ENCODE measurements around the gene MEN1. TPM values are rescaled to one million over a fixed set of nuclear protein-coding genes. Genes with fewer than 3 reads are reported as not detected.

The MEN1 gene
- total RNA-seq, 1 experiment from 2014 or later, result 32.7 TPM

GRCh38 chr11:64855596-64856304 lies 45.4 kb upstream of the MEN1 start:
- peaks cover 82% of the 10 kb centered on the region for H3K36me3 Mint-ChIP-seq (ENCODE audit: insufficient read depth, unreplicated experiment)
- peaks cover 17% of the 10 kb centered on the region for H3K4me1 Mint-ChIP-seq (ENCODE audit: low read depth, unreplicated experiment)
- no peaks in the 10 kb centered on the region for H3K9me3 ChIP-seq
- DNase-seq, result no peak
- no peaks in the 10 kb centered on the region for H3K27me3 ChIP-seq (replicated peaks; ENCODE audit: control insufficient read depth, insufficient read depth, low read length)
- intact Hi-C loops (cut with micrococcal nuclease; ENCODE audit: unreplicated experiment), result no loop called here
- ChIA-PET CTCF (interaction anchor here (1.2 kb wide), 1 partner anchor 141 kb away, joined by 4 read pairs; the partner anchor contains the start of gene BATF2), POLR2A (interaction anchor here (1.2 kb wide), 1 partner anchor 33 kb away, joined by 3 read pairs; no protein-coding TSS in a partner anchor)
- no peak overlapping the region for H3K4me3 ChIP-seq (ENCODE audit: low read depth, low read length)
- no peaks in the 10 kb centered on the region for H3K9me3 Mint-ChIP-seq (ENCODE audit: unreplicated experiment)
- H3K4me1 ChIP-seq, result peaks cover 39% of the 10 kb centered on the region
- TF ChIP-seq, protein P1, sequence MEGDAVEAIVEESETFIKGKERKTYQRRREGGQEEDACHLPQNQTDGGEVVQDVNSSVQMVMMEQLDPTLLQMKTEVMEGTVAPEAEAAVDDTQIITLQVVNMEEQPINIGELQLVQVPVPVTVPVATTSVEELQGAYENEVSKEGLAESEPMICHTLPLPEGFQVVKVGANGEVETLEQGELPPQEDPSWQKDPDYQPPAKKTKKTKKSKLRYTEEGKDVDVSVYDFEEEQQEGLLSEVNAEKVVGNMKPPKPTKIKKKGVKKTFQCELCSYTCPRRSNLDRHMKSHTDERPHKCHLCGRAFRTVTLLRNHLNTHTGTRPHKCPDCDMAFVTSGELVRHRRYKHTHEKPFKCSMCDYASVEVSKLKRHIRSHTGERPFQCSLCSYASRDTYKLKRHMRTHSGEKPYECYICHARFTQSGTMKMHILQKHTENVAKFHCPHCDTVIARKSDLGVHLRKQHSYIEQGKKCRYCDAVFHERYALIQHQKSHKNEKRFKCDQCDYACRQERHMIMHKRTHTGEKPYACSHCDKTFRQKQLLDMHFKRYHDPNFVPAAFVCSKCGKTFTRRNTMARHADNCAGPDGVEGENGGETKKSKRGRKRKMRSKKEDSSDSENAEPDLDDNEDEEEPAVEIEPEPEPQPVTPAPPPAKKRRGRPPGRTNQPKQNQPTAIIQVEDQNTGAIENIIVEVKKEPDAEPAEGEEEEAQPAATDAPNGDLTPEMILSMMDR (IDR thresholded peaks at IDR 0.05; ENCODE audit: insufficient read depth in 1 of 2, low read depth in 1 of 2, low read length in 1 of 2, severe bottlenecking in 1 of 2, unreplicated experiment in 1 of 2), result no peak
- H3K27me3 Mint-ChIP-seq (ENCODE audit: insufficient read depth, unreplicated experiment), result no peaks in the 10 kb centered on the region
- H3K4me3 Mint-ChIP-seq (ENCODE audit: unreplicated experiment), result peak overlapping the region; percentile 46
- peaks cover 6% of the 10 kb centered on the region for H3K36me3 ChIP-seq (ENCODE audit: control insufficient read depth, insufficient read depth, low read length)
- no TSS peak for BruUV-seq (replicated peaks)
- peak overlapping the region; percentile 91 for H3K27ac Mint-ChIP-seq (ENCODE audit: unreplicated experiment)

DNA sequence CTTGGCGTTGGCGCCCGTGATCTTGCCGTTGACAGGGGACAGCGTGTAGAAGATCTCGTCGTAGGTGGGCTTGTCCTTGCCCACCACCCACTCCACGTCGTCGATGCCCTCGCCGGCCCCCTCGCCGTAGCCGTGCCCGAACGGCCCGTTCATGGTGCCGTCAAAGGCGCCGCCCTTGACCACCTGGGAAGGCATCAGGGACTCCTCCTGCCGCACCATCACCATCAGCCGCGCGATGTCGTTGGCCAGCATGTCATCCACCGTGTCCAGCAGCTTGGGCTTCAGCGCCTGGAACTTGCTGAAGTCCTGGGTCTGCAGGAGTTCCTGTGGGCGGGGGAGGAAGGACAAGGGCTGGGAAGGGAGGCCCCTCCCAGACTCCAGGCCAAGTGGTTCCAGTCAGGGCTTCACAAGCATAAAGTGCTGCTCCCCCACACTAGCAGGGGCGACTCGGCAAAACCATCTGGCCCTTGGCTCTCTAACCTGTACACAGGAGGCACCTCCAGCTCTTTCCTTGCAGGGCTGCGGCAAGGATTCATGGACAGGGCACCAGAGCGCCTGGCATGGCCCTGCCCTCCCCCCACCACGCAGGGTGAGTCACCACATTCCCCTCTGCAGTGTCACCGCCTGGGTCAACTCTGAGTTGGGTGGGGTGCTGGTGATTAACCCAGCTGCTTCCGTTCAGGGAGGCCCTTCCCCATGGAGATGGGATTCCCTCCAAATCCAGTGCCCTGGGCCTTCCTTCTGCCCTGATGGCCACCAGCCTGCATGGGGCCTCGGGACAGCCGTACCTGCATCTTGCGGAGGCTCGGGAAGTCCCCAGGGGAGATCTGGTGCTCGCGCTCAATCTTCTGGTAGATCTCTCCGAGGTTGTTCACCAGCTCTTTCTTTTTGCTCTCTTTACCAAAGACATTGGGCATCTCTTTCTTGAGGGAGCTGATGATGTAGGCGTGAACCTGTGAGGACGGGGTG lies 44.5 kb upstream of the MEN1 start:
- Histone ChIP-seq H3K4me3 (ENCODE audit: low read depth, low read length) (no peak overlapping the region), H3K9me3 (no peaks in the 10 kb centered on the region), H3K27me3 (replicated peaks; ENCODE audit: control insufficient read depth, insufficient read depth, low read length) (no peaks in the 10 kb centered on the region), H3K4me1 (peaks cover 39% of the 10 kb centered on the region), H3K36me3 (ENCODE audit: control insufficient read depth, insufficient read depth, low read length) (peaks cover 6% of the 10 kb centered on the region)
- Mint-ChIP-seq H3K27ac (ENCODE audit: unreplicated experiment) (peak overlapping the region; percentile 91), H3K4me3 (ENCODE audit: unreplicated experiment) (peak overlapping the region; percentile 46), H3K36me3 (ENCODE audit: insufficient read depth, unreplicated experiment) (peaks cover 73% of the 10 kb centered on the region), H3K9me3 (ENCODE audit: unreplicated experiment) (no peaks in the 10 kb centered on the region), H3K27me3 (ENCODE audit: insufficient read depth, unreplicated experiment) (no peaks in the 10 kb centered on the region), H3K4me1 (ENCODE audit: low read depth, unreplicated experiment) (peaks cover 17% of the 10 kb centered on the region)
- CTCF ChIA-PET, result interaction anchor here (1.2 kb wide), 2 partner anchors 24 to 142 kb away, joined by 3 to 4 read pairs; partner anchors contain the start of gene BATF2
- TF ChIP-seq, protein P1 (IDR thresholded peaks at IDR 0.05; ENCODE audit: insufficient read depth in 1 of 2, low read depth in 1 of 2, low read length in 1 of 2, severe bottlenecking in 1 of 2, unreplicated experiment in 1 of 2), result no peak
- intact Hi-C loops (cut with micrococcal nuclease; ENCODE audit: unreplicated experiment), result no loop called here
- no TSS peak for BruUV-seq (replicated peaks)
- DNase-seq, result peak; percentile 67 to 79
- POLR2A ChIA-PET, result interaction anchor here (0.7 to 1.2 kb wide), 2 partner anchors 15 to 34 kb away, joined by 3 read pairs; no protein-coding TSS in a partner anchor

GRCh38 chr11:64854157-64854533 lies 43.8 kb upstream of the MEN1 start:
- H3K9me3 Mint-ChIP-seq (ENCODE audit: unreplicated experiment), result no peaks in the 10 kb centered on the region
- ChIA-PET CTCF (interaction anchor here (1.2 kb wide), 1 partner anchor 25 kb away, joined by 3 read pairs; no protein-coding TSS in a partner anchor), POLR2A (interaction anchor here (0.7 kb wide), 1 partner anchor 16 kb away, joined by 3 read pairs; no protein-coding TSS in a partner anchor)
- no peaks in the 10 kb centered on the region for H3K9me3 ChIP-seq
- intact Hi-C loops (cut with micrococcal nuclease; ENCODE audit: unreplicated experiment), result no loop called here
- peaks cover 71% of the 10 kb centered on the region for H3K36me3 Mint-ChIP-seq (ENCODE audit: insufficient read depth, unreplicated experiment)
- no peaks in the 10 kb centered on the region for H3K27me3 Mint-ChIP-seq (ENCODE audit: insufficient read depth, unreplicated experiment)
- H3K4me3 Mint-ChIP-seq (ENCODE audit: unreplicated experiment), result no peak overlapping the region
- BruUV-seq (replicated peaks), result no TSS peak
- no peaks in the 10 kb centered on the region for H3K27me3 ChIP-seq (replicated peaks; ENCODE audit: control insufficient read depth, insufficient read depth, low read length)
- peaks cover 4% of the 10 kb centered on the region for H3K36me3 ChIP-seq (ENCODE audit: control insufficient read depth, insufficient read depth, low read length)
- peaks cover 22% of the 10 kb centered on the region for H3K4me1 Mint-ChIP-seq (ENCODE audit: low read depth, unreplicated experiment)
- no peak for DNase-seq
- peaks cover 39% of the 10 kb centered on the region for H3K4me1 ChIP-seq
- H3K4me3 ChIP-seq (ENCODE audit: low read depth, low read length), result no peak overlapping the region
- peak overlapping the region; percentile 91 for H3K27ac Mint-ChIP-seq (ENCODE audit: unreplicated experiment)
- TF ChIP-seq, protein P1 (IDR thresholded peaks at IDR 0.05; ENCODE audit: insufficient read depth in 1 of 2, low read depth in 1 of 2, low read length in 1 of 2, severe bottlenecking in 1 of 2, unreplicated experiment in 1 of 2), result no peak

Measured in Caco-2 (cell line).